ENCODE data around the gene APOH.

The APOH gene

GRCh38 chr17:66187718-66188117 is 41.5 kb downstream of the APOH start:
- no peak for TF ChIP-seq CTCF (IDR thresholded peaks at IDR 0.05; ENCODE audit: borderline replicate concordance, extremely low read depth, low read length, poor library complexity, severe bottlenecking)
- no peak for TF ChIP-seq EZH2 (IDR thresholded peaks at IDR 0.05; ENCODE audit: borderline replicate concordance, low read depth, low read length, severe bottlenecking)
- ATAC-seq (ENCODE audit: insufficient read depth, low read depth), result no peak
- no peaks in the 10 kb centered on the region; the same call in 1 of the 2 replicates for H3K36me3 ChIP-seq (ENCODE audit: insufficient read depth, low read length)

GRCh38 chr17:66185862-66186261 is 43.4 kb downstream of the APOH start:
- Histone ChIP-seq H3K36me3 (ENCODE audit: insufficient read depth, low read length) (peaks cover 5% of the 10 kb centered on the region; the same call in 1 of the 2 replicates), H4K20me1 (ENCODE audit: insufficient read depth, low read length) (no peaks in the 10 kb centered on the region), H2AFZ (ENCODE audit: low read depth, low read length) (no peak overlapping the region), H3K4me2 (ENCODE audit: insufficient read depth, low read length) (no peak overlapping the region), H3K4me3 (ENCODE audit: low read depth in 1 of 2, low read length in 2 of 2) (no peak overlapping the region), H3K79me2 (ENCODE audit: insufficient read depth, low read length) (no peaks in the 10 kb centered on the region), H3K27ac (ENCODE audit: low read length) (no peak overlapping the region), H3K9ac (ENCODE audit: low read depth, low read length) (no peak overlapping the region), H3K4me1 (ENCODE audit: insufficient read depth, low read length) (peaks cover 16% of the 10 kb centered on the region), H3K27me3 (ENCODE audit: insufficient read depth, low read length, poor library complexity) (no peaks in the 10 kb centered on the region), H3K9me3 (ENCODE audit: insufficient read depth, low read length, severe bottlenecking) (no peaks in the 10 kb centered on the region)
- DNase-seq (no peak), ATAC-seq (ENCODE audit: insufficient read depth, low read depth) (no peak)
- no peak for TF ChIP-seq CTCF (IDR thresholded peaks at IDR 0.05; ENCODE audit: borderline replicate concordance, extremely low read depth, low read length, poor library complexity, severe bottlenecking)
- TF ChIP-seq EZH2 (IDR thresholded peaks at IDR 0.05; ENCODE audit: borderline replicate concordance, low read depth, low read length, severe bottlenecking), result no peak

More at GRCh38 chr17:66187718-66188117, 41.5 kb downstream of the APOH start:
- Histone ChIP-seq H3K79me2 (ENCODE audit: insufficient read depth, low read length) (no peaks in the 10 kb centered on the region), H4K20me1 (ENCODE audit: insufficient read depth, low read length) (no peaks in the 10 kb centered on the region), H3K27ac (ENCODE audit: low read length) (no peak overlapping the region), H2AFZ (ENCODE audit: low read depth, low read length) (no peak overlapping the region), H3K4me1 (ENCODE audit: insufficient read depth, low read length) (peaks cover 32% of the 10 kb centered on the region), H3K9ac (ENCODE audit: low read depth, low read length) (no peak overlapping the region), H3K4me3 (ENCODE audit: low read depth in 1 of 2, low read length in 2 of 2) (no peak overlapping the region), H3K9me3 (ENCODE audit: insufficient read depth, low read length, severe bottlenecking) (no peaks in the 10 kb centered on the region), H3K27me3 (ENCODE audit: insufficient read depth, low read length, poor library complexity) (no peaks in the 10 kb centered on the region), H3K4me2 (ENCODE audit: insufficient read depth, low read length) (no peak overlapping the region)
- no peak for DNase-seq

DNA sequence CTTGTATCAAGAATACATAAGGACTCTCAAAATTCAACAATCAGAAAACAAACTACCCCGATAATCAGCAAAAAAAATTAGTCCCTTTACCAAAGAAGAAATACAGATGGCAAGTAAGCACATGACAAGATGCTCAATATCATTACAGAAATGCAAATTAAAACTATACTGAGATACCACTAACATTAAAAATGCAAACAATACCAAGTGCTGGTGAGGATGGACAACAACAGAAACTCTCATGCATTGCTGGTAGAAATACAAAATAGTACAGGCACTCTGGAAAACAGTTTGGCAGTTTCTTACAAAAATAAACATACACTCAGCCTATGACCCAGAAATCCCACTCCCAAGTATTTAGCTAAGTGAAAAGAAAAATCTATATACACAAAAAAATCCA is 44.8 kb downstream of the APOH start:
- no peak overlapping the region for H3K4me2 ChIP-seq (ENCODE audit: insufficient read depth, low read length)
- DNase-seq, result no peak
- H3K9ac ChIP-seq (ENCODE audit: low read depth, low read length), result no peak overlapping the region
- no peak overlapping the region for H3K4me3 ChIP-seq (ENCODE audit: low read depth in 1 of 2, low read length in 2 of 2)
- no peak overlapping the region for H3K27ac ChIP-seq (ENCODE audit: low read length)
- H3K4me1 ChIP-seq (ENCODE audit: insufficient read depth, low read length), result 0 out of 2 replicates have a peak, but pooled peaks cover 5% of the 10 kb centered on the region
- no peak for TF ChIP-seq EZH2 (IDR thresholded peaks at IDR 0.05; ENCODE audit: borderline replicate concordance, low read depth, low read length, severe bottlenecking)
- TF ChIP-seq CTCF (IDR thresholded peaks at IDR 0.05; ENCODE audit: borderline replicate concordance, extremely low read depth, low read length, poor library complexity, severe bottlenecking), result no peak
- ATAC-seq (ENCODE audit: insufficient read depth, low read depth), result no peak
- H4K20me1 ChIP-seq (ENCODE audit: insufficient read depth, low read length), result no peaks in the 10 kb centered on the region
- peaks cover 5% of the 10 kb centered on the region; the same call in 1 of the 2 replicates for H3K36me3 ChIP-seq (ENCODE audit: insufficient read depth, low read length)
- no peaks in the 10 kb centered on the region for H3K79me2 ChIP-seq (ENCODE audit: insufficient read depth, low read length)
- no peak overlapping the region for H2AFZ ChIP-seq (ENCODE audit: low read depth, low read length)
- no peaks in the 10 kb centered on the region for H3K27me3 ChIP-seq (ENCODE audit: insufficient read depth, low read length, poor library complexity)
- H3K9me3 ChIP-seq (ENCODE audit: insufficient read depth, low read length, severe bottlenecking), result no peaks in the 10 kb centered on the region

GRCh38 chr17:66183529-66183928 is 45.7 kb downstream of the APOH start:
- Histone ChIP-seq H3K36me3 (ENCODE audit: insufficient read depth, low read length) (peaks cover 5% of the 10 kb centered on the region; the same call in 1 of the 2 replicates), H3K9ac (ENCODE audit: low read depth, low read length) (no peak overlapping the region), H3K4me2 (ENCODE audit: insufficient read depth, low read length) (no peak overlapping the region), H3K27ac (ENCODE audit: low read length) (no peak overlapping the region), H3K79me2 (ENCODE audit: insufficient read depth, low read length) (no peaks in the 10 kb centered on the region), H3K4me1 (ENCODE audit: insufficient read depth, low read length) (no peaks in the 10 kb centered on the region), H4K20me1 (ENCODE audit: insufficient read depth, low read length) (no peaks in the 10 kb centered on the region), H3K9me3 (ENCODE audit: insufficient read depth, low read length, severe bottlenecking) (no peaks in the 10 kb centered on the region), H3K27me3 (ENCODE audit: insufficient read depth, low read length, poor library complexity) (no peaks in the 10 kb centered on the region), H3K4me3 (ENCODE audit: low read depth in 1 of 2, low read length in 2 of 2) (no peak overlapping the region), H2AFZ (ENCODE audit: low read depth, low read length) (no peak overlapping the region)
- no peak for ATAC-seq (ENCODE audit: insufficient read depth, low read depth)
- no peak for DNase-seq
- TF ChIP-seq CTCF (IDR thresholded peaks at IDR 0.05; ENCODE audit: borderline replicate concordance, extremely low read depth, low read length, poor library complexity, severe bottlenecking) (no peak), EZH2 (IDR thresholded peaks at IDR 0.05; ENCODE audit: borderline replicate concordance, low read depth, low read length, severe bottlenecking) (no peak)

All from DND-41 (cell line).